Activated naive CD4-positive, alpha-beta T cell treated with anti-CD3 and anti-CD28 coated beads, Interleukin-2, amount 50 U/mL, for 24 hours (primary cell): ENCODE measurements around the gene RPAP3.
A peak's percentile ranks its signal among the peaks of the same experiment; 100 is the strongest.

Source experiments
- H3K27ac Mint-ChIP-seq: one replicate; pipeline ENCODE4 v1.8.0; 2021; ENCODE audit warnings: mild to moderate bottlenecking, mixed read lengths
- H3K27me3 Mint-ChIP-seq: one replicate; pipeline ENCODE4 v1.8.0; 2021; ENCODE audit warnings: mixed read lengths
- H3K36me3 Mint-ChIP-seq: one replicate; pipeline ENCODE4 v1.8.0; 2021; ENCODE audit warnings: mixed read lengths
- H3K4me1 Mint-ChIP-seq: one replicate; pipeline ENCODE4 v1.8.0; 2021; ENCODE audit warnings: mixed read lengths
- H3K4me3 Mint-ChIP-seq: one replicate; pipeline ENCODE4 v1.8.0; 2021; ENCODE audit warnings: mild to moderate bottlenecking, mixed read lengths
- H3K9me3 Mint-ChIP-seq: one replicate; pipeline ENCODE4 v1.8.0; 2021; ENCODE audit warnings: mixed read lengths

The RPAP3 gene

DNA sequence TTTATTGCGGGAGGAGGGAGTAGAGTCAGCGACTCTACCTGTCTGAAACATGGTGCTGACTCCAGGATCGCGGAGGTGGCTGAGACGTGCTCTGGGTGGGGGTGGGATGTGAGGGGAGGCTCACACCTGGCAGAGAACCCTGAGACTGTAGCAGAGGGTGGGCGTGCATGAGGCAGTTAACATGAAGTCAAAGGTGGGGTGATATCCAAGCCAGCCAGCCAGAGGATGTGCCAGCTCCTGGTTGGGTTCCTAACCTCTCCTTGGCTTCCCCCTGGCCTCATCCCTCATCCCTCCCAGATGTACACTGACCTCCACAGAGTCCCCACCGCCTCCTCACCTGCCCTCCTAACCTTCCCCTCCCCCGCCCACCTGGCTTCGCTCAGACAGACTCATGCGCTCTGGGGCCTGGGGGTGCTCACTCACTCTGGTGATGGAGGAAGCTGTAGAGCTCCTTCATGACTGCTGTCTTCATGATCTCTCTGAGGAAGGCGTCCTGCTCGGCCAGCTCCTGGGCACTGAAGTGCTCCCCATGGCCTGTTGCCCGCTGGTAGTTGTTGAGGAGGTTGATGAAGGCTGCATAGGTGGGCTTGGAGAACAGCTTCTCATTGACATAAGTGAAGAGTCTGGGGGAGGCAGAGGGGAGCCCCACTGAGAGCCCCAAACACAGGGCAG, 10.2 kb upstream of the RPAP3 start:
- Mint-ChIP-seq H3K36me3 (no peaks in the 10 kb centered on the region), H3K4me1 (peaks cover 28% of the 10 kb centered on the region), H3K9me3 (no peaks in the 10 kb centered on the region), H3K4me3 (no peak overlapping the region), H3K27ac (no peak overlapping the region), H3K27me3 (no peaks in the 10 kb centered on the region)

DNA sequence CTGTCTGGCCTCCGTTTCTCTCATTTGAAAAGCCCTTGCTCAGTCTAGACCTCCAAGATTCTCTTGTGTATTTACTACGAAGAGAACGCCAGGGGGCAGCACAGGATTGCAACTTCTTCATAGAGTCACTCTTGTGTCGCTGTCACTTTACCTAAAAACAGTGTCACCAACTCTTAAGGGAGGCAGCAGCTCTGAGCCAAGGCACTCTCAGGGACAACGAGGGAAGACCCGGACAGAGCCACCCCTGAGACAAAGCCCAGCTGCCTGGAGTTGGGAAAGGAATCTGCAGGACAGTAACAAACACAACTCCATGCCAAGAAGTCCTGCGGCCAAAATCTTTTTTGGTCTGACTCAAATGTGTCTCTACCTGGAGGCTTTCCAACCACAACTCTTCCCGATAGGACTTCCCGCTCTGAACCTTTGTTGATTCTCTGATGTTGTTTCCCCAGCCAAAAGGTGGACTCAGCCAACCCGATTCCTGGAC, 9.6 kb upstream of the RPAP3 start:
- H3K4me1 Mint-ChIP-seq, result peaks cover 30% of the 10 kb centered on the region
- no peak overlapping the region for H3K4me3 Mint-ChIP-seq
- H3K9me3 Mint-ChIP-seq, result no peaks in the 10 kb centered on the region
- H3K27ac Mint-ChIP-seq, result no peak overlapping the region
- H3K27me3 Mint-ChIP-seq, result no peaks in the 10 kb centered on the region
- no peaks in the 10 kb centered on the region for H3K36me3 Mint-ChIP-seq

- H3K4me3 Mint-ChIP-seq, result no peak overlapping the region
- H3K27ac Mint-ChIP-seq, result no peak overlapping the region
- H3K27me3 Mint-ChIP-seq, result no peaks in the 10 kb centered on the region
- no peaks in the 10 kb centered on the region for H3K36me3 Mint-ChIP-seq
- no peaks in the 10 kb centered on the region for H3K9me3 Mint-ChIP-seq
- H3K4me1 Mint-ChIP-seq, result peaks cover 32% of the 10 kb centered on the region
Observed at GRCh38 chr12:47714826-47715386, 9.1 kb upstream of the RPAP3 start.

DNA sequence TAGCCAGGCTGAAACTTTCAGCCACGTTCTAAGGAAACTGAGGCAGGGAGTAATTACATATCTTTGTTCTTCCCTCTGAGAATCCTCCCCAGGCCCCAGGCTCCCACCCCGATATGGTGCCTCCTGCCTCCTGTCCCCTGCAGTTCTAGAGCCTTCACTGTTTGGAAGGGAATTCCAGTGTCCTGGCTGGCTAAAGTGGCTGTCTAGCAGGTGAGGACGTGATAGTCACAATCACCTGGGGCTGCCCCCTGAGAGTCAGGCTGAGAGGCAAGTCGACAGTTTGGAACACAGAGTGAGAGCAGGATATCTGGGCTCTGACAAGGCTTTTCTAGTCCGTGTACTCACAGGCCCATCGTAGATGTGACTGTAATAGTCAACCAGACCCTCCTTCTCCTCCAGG, 6.3 kb upstream of the RPAP3 start:
- peaks cover 47% of the 10 kb centered on the region for H3K4me1 Mint-ChIP-seq
- no peaks in the 10 kb centered on the region for H3K36me3 Mint-ChIP-seq
- no peak overlapping the region for H3K27ac Mint-ChIP-seq
- H3K27me3 Mint-ChIP-seq, result no peaks in the 10 kb centered on the region
- H3K9me3 Mint-ChIP-seq, result no peaks in the 10 kb centered on the region
- H3K4me3 Mint-ChIP-seq, result no peak overlapping the region

DNA sequence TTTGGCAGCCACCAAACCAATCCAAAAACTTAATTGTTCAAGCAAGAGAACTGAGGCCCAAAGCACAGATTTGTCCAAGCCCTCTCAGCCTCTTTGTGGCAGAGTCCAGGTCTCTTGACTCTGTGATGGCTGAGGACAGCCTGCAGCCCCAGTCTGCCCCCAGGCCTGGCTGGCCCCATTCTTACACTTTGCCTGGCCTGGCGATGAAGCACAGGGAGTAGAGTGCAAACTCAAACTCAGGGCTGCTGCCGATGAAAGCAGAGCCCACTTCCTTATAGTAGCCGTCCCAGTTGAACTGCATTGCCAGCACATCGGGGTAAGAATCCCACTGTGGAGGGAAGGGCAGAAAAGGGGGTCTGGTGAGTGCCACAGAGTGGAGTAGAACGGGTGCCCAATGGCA, 5.6 kb upstream of the RPAP3 start:
- H3K27ac Mint-ChIP-seq, result no peak overlapping the region
- H3K4me3 Mint-ChIP-seq, result no peak overlapping the region
- no peaks in the 10 kb centered on the region for H3K27me3 Mint-ChIP-seq
- peaks cover 46% of the 10 kb centered on the region for H3K4me1 Mint-ChIP-seq
- no peaks in the 10 kb centered on the region for H3K36me3 Mint-ChIP-seq
- H3K9me3 Mint-ChIP-seq, result no peaks in the 10 kb centered on the region

GRCh38 chr12:47710278-47710677, 4.4 kb upstream of the RPAP3 start:
- H3K36me3 Mint-ChIP-seq, result no peaks in the 10 kb centered on the region
- no peaks in the 10 kb centered on the region for H3K27me3 Mint-ChIP-seq
- no peaks in the 10 kb centered on the region for H3K9me3 Mint-ChIP-seq
- H3K27ac Mint-ChIP-seq, result no peak overlapping the region
- H3K4me1 Mint-ChIP-seq, result peaks cover 46% of the 10 kb centered on the region
- H3K4me3 Mint-ChIP-seq, result no peak overlapping the region

- H3K36me3 Mint-ChIP-seq, result no peaks in the 10 kb centered on the region
- H3K4me3 Mint-ChIP-seq, result no peak overlapping the region
- H3K4me1 Mint-ChIP-seq, result peaks cover 49% of the 10 kb centered on the region
- no peaks in the 10 kb centered on the region for H3K27me3 Mint-ChIP-seq
- H3K27ac Mint-ChIP-seq, result no peak overlapping the region
- H3K9me3 Mint-ChIP-seq, result no peaks in the 10 kb centered on the region
Observed at GRCh38 chr12:47709671-47710070, 3.8 kb upstream of the RPAP3 start.

GRCh38 chr12:47709237-47709636, 3.4 kb upstream of the RPAP3 start:
- Mint-ChIP-seq H3K27ac (no peak overlapping the region), H3K4me1 (peaks cover 51% of the 10 kb centered on the region), H3K36me3 (no peaks in the 10 kb centered on the region), H3K4me3 (no peak overlapping the region), H3K27me3 (no peaks in the 10 kb centered on the region), H3K9me3 (no peaks in the 10 kb centered on the region)

DNA sequence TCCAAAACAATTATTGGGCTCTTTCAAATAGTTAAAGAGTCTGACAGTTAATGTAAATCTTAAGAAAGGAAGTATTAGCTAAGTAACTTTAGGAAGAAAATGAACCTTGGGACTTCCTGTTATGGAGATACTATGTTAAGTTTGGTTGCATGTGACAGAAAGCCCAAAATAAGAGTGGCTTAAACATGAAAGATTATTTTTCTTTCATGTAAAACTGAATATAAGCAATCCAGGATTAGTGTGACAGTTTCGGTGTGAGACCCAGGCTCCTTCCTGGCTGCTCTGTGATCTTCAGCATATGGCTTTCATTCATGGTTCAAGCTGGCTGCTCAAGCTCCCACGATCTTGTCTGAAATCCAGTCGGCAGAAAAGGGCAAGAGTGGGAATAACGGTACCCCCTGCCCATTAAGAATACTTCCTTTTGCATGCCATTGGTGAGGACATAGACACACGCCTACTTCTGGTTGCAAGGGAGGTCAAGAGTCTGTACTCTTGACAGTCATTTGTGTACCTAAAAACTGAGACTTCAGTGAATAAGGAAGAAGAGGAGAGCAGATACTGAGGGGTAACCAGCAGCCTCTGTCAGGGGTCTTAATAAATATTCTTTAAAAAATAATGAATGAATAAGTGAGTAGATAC, 2.2 kb upstream of the RPAP3 start:
- Mint-ChIP-seq H3K4me3 (peak overlapping the region; percentile 80), H3K36me3 (peaks cover 7% of the 10 kb centered on the region), H3K4me1 (peaks cover 62% of the 10 kb centered on the region), H3K9me3 (no peaks in the 10 kb centered on the region), H3K27me3 (no peaks in the 10 kb centered on the region), H3K27ac (peak overlapping the region; percentile 97)

- no peaks in the 10 kb centered on the region for H3K9me3 Mint-ChIP-seq
- peak overlapping the region; percentile 97 for H3K27ac Mint-ChIP-seq
- H3K4me1 Mint-ChIP-seq, result peaks cover 66% of the 10 kb centered on the region
Observed at GRCh38 chr12:47707355-47707754, 1.5 kb upstream of the RPAP3 start.

DNA sequence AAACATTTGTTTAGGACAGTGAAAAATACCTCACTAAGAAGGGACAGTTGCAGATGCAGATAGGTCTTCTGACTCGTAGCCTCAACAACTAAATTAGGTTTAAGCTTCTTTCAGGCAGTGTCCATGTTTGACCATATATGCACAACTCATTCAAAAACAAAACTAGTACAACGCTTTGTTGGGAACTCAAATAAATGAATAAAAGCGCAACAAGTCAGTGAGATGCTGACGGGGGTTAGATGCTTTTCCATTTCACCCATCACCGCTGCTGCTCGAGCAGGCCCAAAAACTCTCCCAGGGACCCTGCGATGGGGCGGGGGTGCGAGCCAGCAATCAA, 633 bp downstream of the RPAP3 start:
- Mint-ChIP-seq H3K4me1 (peaks cover 71% of the 10 kb centered on the region), H3K4me3 (peak overlapping the region; percentile 94), H3K36me3 (peaks cover 16% of the 10 kb centered on the region), H3K27me3 (no peaks in the 10 kb centered on the region), H3K27ac (peak overlapping the region; percentile 90), H3K9me3 (no peaks in the 10 kb centered on the region)

More at GRCh38 chr12:47707355-47707754, 1.5 kb upstream of the RPAP3 start:
- Mint-ChIP-seq H3K4me3 (peak overlapping the region; percentile 80), H3K36me3 (peaks cover 9% of the 10 kb centered on the region), H3K27me3 (no peaks in the 10 kb centered on the region)

DNA sequence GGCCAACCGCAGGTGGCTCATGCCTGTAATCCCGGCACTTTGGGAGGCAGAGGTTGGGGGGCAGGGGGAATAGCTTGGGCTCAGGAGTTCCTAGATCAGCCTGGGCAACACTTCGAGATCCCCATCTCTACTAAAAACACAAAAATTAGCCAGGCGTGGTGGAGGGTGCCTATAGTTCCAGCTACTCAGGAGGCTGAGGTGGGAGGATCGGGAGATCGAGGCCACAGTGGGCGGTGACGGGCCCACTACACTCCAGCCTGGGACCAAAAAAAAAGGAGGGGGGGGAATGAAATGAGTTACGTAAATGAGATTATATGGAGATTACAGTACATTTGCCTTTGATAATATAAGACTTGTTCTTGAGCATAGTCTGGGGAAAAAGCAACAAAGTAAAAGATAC, 1.1 kb downstream of the RPAP3 start:
- peak overlapping the region; percentile 94 for H3K4me3 Mint-ChIP-seq
- peak overlapping the region; percentile 90 for H3K27ac Mint-ChIP-seq
- peaks cover 71% of the 10 kb centered on the region for H3K4me1 Mint-ChIP-seq
- no peaks in the 10 kb centered on the region for H3K9me3 Mint-ChIP-seq
- no peaks in the 10 kb centered on the region for H3K27me3 Mint-ChIP-seq
- H3K36me3 Mint-ChIP-seq, result peaks cover 18% of the 10 kb centered on the region

DNA sequence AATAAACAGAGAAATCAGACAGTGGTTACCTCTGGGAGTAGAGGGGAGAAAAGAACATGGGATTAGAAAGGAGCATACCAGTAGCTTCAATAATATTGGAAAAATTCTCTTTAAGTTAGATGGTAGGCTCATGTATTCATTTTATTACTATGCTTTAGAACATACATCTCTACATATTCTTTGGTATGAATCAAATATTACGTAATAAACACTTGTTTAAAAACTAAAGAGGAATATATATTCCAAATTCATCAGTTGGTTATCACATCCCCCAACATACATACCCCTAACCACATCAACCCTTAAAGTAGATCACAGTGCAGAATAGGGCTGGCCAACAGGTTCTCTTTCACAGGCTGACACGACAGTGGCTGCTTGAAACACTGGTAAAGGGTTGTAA, 5.6 kb downstream of the RPAP3 start:
- H3K4me3 Mint-ChIP-seq, result no peak overlapping the region
- H3K27me3 Mint-ChIP-seq, result no peaks in the 10 kb centered on the region
- peaks cover 46% of the 10 kb centered on the region for H3K4me1 Mint-ChIP-seq
- no peaks in the 10 kb centered on the region for H3K9me3 Mint-ChIP-seq
- no peak overlapping the region for H3K27ac Mint-ChIP-seq
- peaks cover 29% of the 10 kb centered on the region for H3K36me3 Mint-ChIP-seq

- Mint-ChIP-seq H3K27ac (no peak overlapping the region), H3K36me3 (peaks cover 36% of the 10 kb centered on the region), H3K4me1 (peaks cover 33% of the 10 kb centered on the region), H3K9me3 (no peaks in the 10 kb centered on the region), H3K4me3 (no peak overlapping the region), H3K27me3 (no peaks in the 10 kb centered on the region)
Observed at GRCh38 chr12:47698631-47699030, 7.2 kb downstream of the RPAP3 start.

DNA sequence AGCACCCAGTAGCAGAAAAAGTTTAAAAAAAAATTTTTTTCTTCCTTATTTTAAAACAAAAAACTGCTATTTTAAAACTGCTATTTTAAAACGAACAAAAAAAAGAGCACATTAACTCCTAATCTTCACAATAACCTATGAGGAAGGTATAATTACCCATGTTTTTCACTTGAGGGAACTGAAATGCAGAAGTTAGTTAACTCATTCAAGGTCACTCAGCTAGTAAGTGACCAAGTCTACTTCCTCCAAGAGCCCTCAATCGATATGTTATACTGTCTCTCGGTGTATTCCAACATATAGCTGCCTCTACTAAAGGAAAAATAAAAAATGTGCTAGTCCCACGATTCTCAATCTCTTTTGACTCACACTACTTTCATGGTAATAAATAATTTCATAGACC, 7.8 kb downstream of the RPAP3 start:
- no peak overlapping the region for H3K4me3 Mint-ChIP-seq

DNA sequence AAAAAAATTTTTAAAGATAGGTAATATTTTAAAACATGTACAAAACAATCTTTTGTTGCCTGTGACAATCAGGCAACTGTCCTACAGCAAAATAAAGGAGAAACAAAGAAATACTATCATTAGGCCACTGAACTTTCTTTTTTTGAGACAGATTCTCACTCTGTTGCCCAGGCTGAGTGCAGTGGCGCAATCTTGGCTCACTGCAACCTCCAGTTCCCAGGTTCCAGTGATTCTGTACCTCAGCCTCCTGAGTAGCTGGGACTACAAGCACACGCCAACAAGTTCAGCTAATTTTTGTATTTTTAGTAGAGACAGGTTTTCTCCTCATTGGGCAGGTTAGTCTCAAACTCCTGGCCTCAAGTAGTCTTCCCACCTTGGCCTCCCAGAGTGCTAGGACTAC, 16.6 kb downstream of the RPAP3 start:
- no peaks in the 10 kb centered on the region for H3K27me3 Mint-ChIP-seq
- H3K4me1 Mint-ChIP-seq, result peaks cover 18% of the 10 kb centered on the region
- peaks cover 18% of the 10 kb centered on the region for H3K36me3 Mint-ChIP-seq
- no peaks in the 10 kb centered on the region for H3K9me3 Mint-ChIP-seq
- H3K4me3 Mint-ChIP-seq, result no peak overlapping the region
- H3K27ac Mint-ChIP-seq, result no peak overlapping the region

More for the DNA sequence above, 7.8 kb downstream of the RPAP3 start:
- no peaks in the 10 kb centered on the region for H3K27me3 Mint-ChIP-seq
- H3K27ac Mint-ChIP-seq, result no peak overlapping the region
- peaks cover 35% of the 10 kb centered on the region for H3K36me3 Mint-ChIP-seq
- peaks cover 31% of the 10 kb centered on the region for H3K4me1 Mint-ChIP-seq
- H3K9me3 Mint-ChIP-seq, result no peaks in the 10 kb centered on the region
